ENCODE measurements around the gene LUZP2. TPM values are rescaled to one million over a fixed set of nuclear protein-coding genes. Genes with fewer than 3 reads are reported as not detected.

The LUZP2 gene
- total and polyA plus RNA-seq, 2 of the 8 experiments (the other 6 are each of a cell fraction or from before 2014, with no cell fraction given) = 0.79 to 1.5 TPM

DNA sequence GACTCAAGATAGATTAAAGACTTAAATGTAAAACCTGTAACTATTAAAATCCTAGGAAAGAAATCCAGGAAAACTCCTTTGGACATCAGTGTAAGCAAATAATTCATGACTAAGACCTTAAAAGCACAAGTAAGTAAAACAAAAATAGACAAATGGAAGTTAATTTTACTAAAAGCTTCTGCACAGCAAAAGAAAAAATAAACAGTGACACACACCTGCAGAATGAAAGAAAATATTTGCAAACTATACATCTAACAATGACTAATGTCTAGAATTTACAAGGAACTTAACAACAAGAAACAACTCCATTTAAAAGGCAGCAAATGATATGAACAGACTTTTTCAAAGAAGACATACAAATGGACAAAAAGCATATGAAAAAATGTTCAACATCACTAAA is 359.1 kb downstream of the LUZP2 start:
- Histone ChIP-seq H4K8ac (ENCODE audit: extremely low read depth, insufficient read depth, low read length) (no peak overlapping the region), H3K23me2 (ENCODE audit: low read depth, low read length) (no peaks in the 10 kb centered on the region), H2AK5ac (ENCODE audit: low read depth, low read length) (no peak overlapping the region), H3K79me1 (ENCODE audit: low read depth, low read length) (no peaks in the 10 kb centered on the region), H3K27me3 (replicated peaks in 1 of 4; ENCODE audit: control insufficient read depth in 3 of 4, extremely low read depth in 1 of 4, insufficient read depth in 3 of 4, low read length in 3 of 4) (no peaks in the 10 kb centered on the region), H2BK15ac (ENCODE audit: low read length) (no peak overlapping the region), H3K9me3 (ENCODE audit: insufficient read depth in 2 of 2, low read depth in 1 of 2, low read length in 1 of 2) (peaks cover 0 to 3% of the 10 kb centered on the region in 2 experiments; a peak in 1 of 4 replicates), H2BK20ac (ENCODE audit: low read length) (no peak overlapping the region), H3K4me3 (ENCODE audit: extremely low read depth in 1 of 4, insufficient read depth in 2 of 4, low read depth in 3 of 4, low read length in 4 of 4) (no peak overlapping the region), H2BK120ac (replicated peaks; ENCODE audit: low read depth, low read length) (no peak overlapping the region), H3K23ac (ENCODE audit: insufficient read length) (no peak overlapping the region), H2AFZ (ENCODE audit: low read length) (no peak overlapping the region), H3K56ac (replicated peaks; ENCODE audit: insufficient read length, low read depth, low read length) (no peak overlapping the region), H2BK5ac (ENCODE audit: low read depth, low read length) (no peak overlapping the region), H3K14ac (ENCODE audit: insufficient read length) (no peak overlapping the region), H3K4me2 (ENCODE audit: insufficient read depth in 1 of 2, low read depth in 2 of 2, low read length in 2 of 2) (no peak overlapping the region), H3K9ac (replicated peaks in 1 of 4; ENCODE audit: extremely low read depth in 1 of 4, low read depth in 3 of 4, low read length in 3 of 4) (no peak overlapping the region), H4K91ac (replicated peaks; ENCODE audit: insufficient read length, low read length) (no peak overlapping the region), H3K18ac (ENCODE audit: extremely low read depth, low read length) (no peak overlapping the region), H4K20me1 (replicated peaks in 1 of 2; ENCODE audit: control insufficient read depth in 1 of 2, insufficient read depth in 2 of 2, low read length in 2 of 2) (no peaks in the 10 kb centered on the region), H3K27ac (ENCODE audit: low read depth, low read length) (no peak overlapping the region), H3K79me2 (ENCODE audit: control insufficient read depth in 1 of 2, insufficient read depth in 2 of 2, low read length in 2 of 2) (no peaks in the 10 kb centered on the region), H3K4ac (replicated peaks; ENCODE audit: insufficient read length, low read depth, low read length) (no peak overlapping the region), H4K5ac (ENCODE audit: insufficient read length, low read depth, low read length) (no peak overlapping the region), H3K36me3 (ENCODE audit: control insufficient read depth in 2 of 4, insufficient read depth in 4 of 4, low read length in 3 of 4) (no peaks in the 10 kb centered on the region; a peak in 1 of 8 replicates), H2BK12ac (ENCODE audit: low read depth, low read length) (no peak overlapping the region), H3K4me1 (replicated peaks in 1 of 4; ENCODE audit: control insufficient read depth in 3 of 4, insufficient read depth in 4 of 4, low read length in 3 of 4) (no peaks in the 10 kb centered on the region; a peak in 1 of 7 replicates)
- DNase-seq (ENCODE audit: low read depth in 1 of 2, low spot score in 2 of 2) = no peak
- POLR2A ChIA-PET (ENCODE audit: partially characterized antibody) = no interaction called here
- CTCF ChIA-PET (ENCODE audit: partially characterized antibody) = no interaction called here
- TF ChIP-seq, protein P1, sequence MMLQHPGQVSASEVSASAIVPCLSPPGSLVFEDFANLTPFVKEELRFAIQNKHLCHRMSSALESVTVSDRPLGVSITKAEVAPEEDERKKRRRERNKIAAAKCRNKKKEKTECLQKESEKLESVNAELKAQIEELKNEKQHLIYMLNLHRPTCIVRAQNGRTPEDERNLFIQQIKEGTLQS (IDR thresholded peaks at IDR 0.05; ENCODE audit: insufficient read depth, low read depth, low read length) = no peak
- no peak for TF ChIP-seq SAP30 (IDR thresholded peaks at IDR 0.05; ENCODE audit: insufficient read depth, insufficient replicate concordance, low read length)
- no peak for TF ChIP-seq SRF (IDR thresholded peaks at IDR 0.05; ENCODE audit: low read depth, low read length)
- no peak for TF ChIP-seq RNF2 (IDR thresholded peaks at IDR 0.05; ENCODE audit: borderline replicate concordance, low read depth, low read length, missing control alignments, poor library complexity, severe bottlenecking)
- TF ChIP-seq PHF8 (conservative IDR thresholded peaks at IDR 0.05; ENCODE audit: low read depth, low read length) = no peak
- TF ChIP-seq YY1 (IDR thresholded peaks at IDR 0.05; ENCODE audit: low read depth, low read length) = no peak
- TF ChIP-seq HDAC6 (IDR thresholded peaks at IDR 0.05; ENCODE audit: low read depth, low read length) = no peak
- TF ChIP-seq SIN3A (conservative IDR thresholded peaks at IDR 0.05 in 1 of 2, IDR thresholded peaks at IDR 0.05 in 1 of 2; ENCODE audit: low read depth in 1 of 2, low read length in 2 of 2) = no peak
- TF ChIP-seq POU5F1 (IDR thresholded peaks at IDR 0.05; ENCODE audit: low read depth, low read length) = no peak
- no peak for TF ChIP-seq EZH2 (IDR thresholded peaks at IDR 0.05; ENCODE audit: low read depth, low read length, severe bottlenecking)
- no peak for TF ChIP-seq BCL11A (IDR thresholded peaks at IDR 0.05; ENCODE audit: low read depth in 2 of 2, low read length in 2 of 2)
- no peak for TF ChIP-seq CHD2 (IDR thresholded peaks at IDR 0.05; ENCODE audit: low read length)
- no peak for FAIRE-seq

Measured in H1 (cell line).